Measurements from ENCODE around the gene ARHGAP28. TPM values are rescaled to one million over a fixed set of nuclear protein-coding genes. Genes with fewer than 3 reads are reported as not detected.
A peak's percentile ranks its signal among the peaks of the same experiment; 100 is the strongest.

ARHGAP28 gene
- polyA plus RNA-seq, 1 of the 3 experiments (the other 2 are of a cell fraction): 0.99 TPM

GRCh38 chr18:6718267-6718666 is 11.2 kb upstream of the ARHGAP28 start:
- ChIA-PET POLR2A (no interaction called here), CTCF (no interaction called here)
- H3K27me3 ChIP-seq (ENCODE audit: insufficient read depth): no peaks in the 10 kb centered on the region
- H3K4me1 ChIP-seq (ENCODE audit: control insufficient read depth in 1 of 2, insufficient read depth in 2 of 2, low read depth in 1 of 2, low read length in 1 of 2): peaks cover 0 to 8% of the 10 kb centered on the region in 2 experiments; a peak in 2 of 4 replicates
- no peak overlapping the region for H3K27ac ChIP-seq (ENCODE audit: low read depth in 2 of 2, low read length in 1 of 2)
- 64% methylated on average over 2 of the region's 2 CpGs for WGBS (ENCODE audit: low lambda C conversion rate)
- no peaks in the 10 kb centered on the region for H4K20me1 ChIP-seq (ENCODE audit: insufficient read depth)
- H3K9ac ChIP-seq: no peak overlapping the region
- no peaks in the 10 kb centered on the region for H3F3A ChIP-seq (replicated peaks; ENCODE audit: insufficient read depth)
- no peaks in the 10 kb centered on the region for H3K9me3 ChIP-seq
- H3K9me2 ChIP-seq: no peaks in the 10 kb centered on the region
- TF ChIP-seq RFX5 (IDR thresholded peaks at IDR 0.05; ENCODE audit: low read length): no peak
- TF ChIP-seq, protein P1, sequence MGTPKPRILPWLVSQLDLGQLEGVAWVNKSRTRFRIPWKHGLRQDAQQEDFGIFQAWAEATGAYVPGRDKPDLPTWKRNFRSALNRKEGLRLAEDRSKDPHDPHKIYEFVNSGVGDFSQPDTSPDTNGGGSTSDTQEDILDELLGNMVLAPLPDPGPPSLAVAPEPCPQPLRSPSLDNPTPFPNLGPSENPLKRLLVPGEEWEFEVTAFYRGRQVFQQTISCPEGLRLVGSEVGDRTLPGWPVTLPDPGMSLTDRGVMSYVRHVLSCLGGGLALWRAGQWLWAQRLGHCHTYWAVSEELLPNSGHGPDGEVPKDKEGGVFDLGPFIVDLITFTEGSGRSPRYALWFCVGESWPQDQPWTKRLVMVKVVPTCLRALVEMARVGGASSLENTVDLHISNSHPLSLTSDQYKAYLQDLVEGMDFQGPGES (IDR thresholded peaks at IDR 0.05; ENCODE audit: low read depth, low read length): no peak
- no peak for TF ChIP-seq POLR2AphosphoS5 (IDR thresholded peaks at IDR 0.05; ENCODE audit: low read depth, low read length)
- TF ChIP-seq FOSL2 (IDR thresholded peaks at IDR 0.05; ENCODE audit: borderline replicate concordance, low read depth): no peak
- TF ChIP-seq NRF1 (IDR thresholded peaks at IDR 0.05; ENCODE audit: low read depth, low read length): no peak
- TF ChIP-seq EZH2phosphoT487 (IDR thresholded peaks at IDR 0.05; ENCODE audit: borderline replicate concordance, low read depth): no peak
- no peak for TF ChIP-seq RAD21 (IDR thresholded peaks at IDR 0.05; ENCODE audit: low read length)
- TF ChIP-seq FOXM1 (IDR thresholded peaks at IDR 0.05; ENCODE audit: low read depth): no peak
- TF ChIP-seq, protein P2, sequence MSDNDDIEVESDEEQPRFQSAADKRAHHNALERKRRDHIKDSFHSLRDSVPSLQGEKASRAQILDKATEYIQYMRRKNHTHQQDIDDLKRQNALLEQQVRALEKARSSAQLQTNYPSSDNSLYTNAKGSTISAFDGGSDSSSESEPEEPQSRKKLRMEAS (IDR thresholded peaks at IDR 0.05; ENCODE audit: low read depth): no peak
- TF ChIP-seq GABPA (IDR thresholded peaks at IDR 0.05; ENCODE audit: low read depth): no peak
- no peak for TF ChIP-seq ELF1 (IDR thresholded peaks at IDR 0.05)
- H2AFZ ChIP-seq (ENCODE audit: low read depth): no peak overlapping the region
- H3K36me3 ChIP-seq (replicated peaks in 1 of 2; ENCODE audit: control insufficient read depth in 1 of 2, insufficient read depth in 2 of 2, low read length in 1 of 2): no peaks in the 10 kb centered on the region
- no peak for DNase-seq
- no peaks in the 10 kb centered on the region for H3K79me2 ChIP-seq (ENCODE audit: insufficient read depth)
- no peak overlapping the region for H3K4me3 ChIP-seq (ENCODE audit: low read depth in 2 of 2, low read length in 1 of 2)
- no peak overlapping the region for H3K4me2 ChIP-seq

GRCh38 chr18:6719098-6719846 is 10.2 kb upstream of the ARHGAP28 start:
- Histone ChIP-seq H3K9me2 (no peaks in the 10 kb centered on the region), H3K4me1 (ENCODE audit: control insufficient read depth in 1 of 2, insufficient read depth in 2 of 2, low read depth in 1 of 2, low read length in 1 of 2) (peaks cover 0 to 2% of the 10 kb centered on the region in 2 experiments; a peak in 1 of 4 replicates), H3K9ac (no peak overlapping the region), H2AFZ (ENCODE audit: low read depth) (no peak overlapping the region), H3K4me3 (ENCODE audit: low read depth in 2 of 2, low read length in 1 of 2) (no peak overlapping the region), H3K27me3 (ENCODE audit: insufficient read depth) (no peaks in the 10 kb centered on the region), H3K4me2 (no peak overlapping the region), H3K79me2 (ENCODE audit: insufficient read depth) (no peaks in the 10 kb centered on the region), H3F3A (replicated peaks; ENCODE audit: insufficient read depth) (no peaks in the 10 kb centered on the region), H3K9me3 (no peaks in the 10 kb centered on the region), H3K27ac (ENCODE audit: low read depth in 2 of 2, low read length in 1 of 2) (no peak overlapping the region), H4K20me1 (ENCODE audit: insufficient read depth) (no peaks in the 10 kb centered on the region), H3K36me3 (replicated peaks in 1 of 2; ENCODE audit: control insufficient read depth in 1 of 2, insufficient read depth in 2 of 2, low read length in 1 of 2) (no peaks in the 10 kb centered on the region)
- POLR2A ChIA-PET: no interaction called here
- DNase-seq: no peak
- 62% methylated on average over 4 of the region's 4 CpGs for WGBS (ENCODE audit: low lambda C conversion rate)
- TF ChIP-seq CHD2 (IDR thresholded peaks at IDR 0.05; ENCODE audit: low read length, partially characterized antibody) (no peak), PBX3 (IDR thresholded peaks at IDR 0.05) (peak; percentile 16; the same call in 1 of the 2 replicates)
- CTCF ChIA-PET: interaction anchor here (2.5 kb wide), 1 partner anchor 11 kb away, joined by 6 read pairs; the partner anchor contains the start of gene ARHGAP28
